H9 (cell line): ENCODE data around the gene BRCA2. TPM values are rescaled to one million over a fixed set of nuclear protein-coding genes. Genes with fewer than 3 reads are reported as not detected.
A peak's percentile ranks its signal among the peaks of the same experiment; 100 is the strongest.

Source experiments
- DNase-seq: peaks from one replicate; pipeline ENCODE4 v3.0.0-alpha.2; 2017
- H2AFZ ChIP-seq: one replicate; pipeline ENCODE4 v1.6.1; 2013; ENCODE audit warnings: mild to moderate bottlenecking, low read length, control low read depth, moderate library complexity
- H2AK5ac ChIP-seq: 2 replicates; pipeline ENCODE4 v1.6.1; 2013; ENCODE audit warnings: low read length, control low read depth, mixed read lengths; ENCODE audit not compliant: insufficient read length
- H2BK120ac ChIP-seq: one replicate; pipeline ENCODE4 v1.6.1; 2013; ENCODE audit warnings: low read depth, mild to moderate bottlenecking, low read length, control low read depth, inconsistent platforms; ENCODE audit not compliant: poor library complexity, severe bottlenecking
- H2BK12ac ChIP-seq: 2 replicates; pipeline ENCODE4 v1.6.1; 2013; ENCODE audit warnings: low read length, control low read depth, mixed read lengths, low read depth; ENCODE audit not compliant: insufficient read length
- H2BK15ac ChIP-seq: 2 replicates; pipeline ENCODE4 v1.6.1; 2013; ENCODE audit warnings: low read depth, low read length, control low read depth
- H2BK20ac ChIP-seq: one replicate; pipeline ENCODE4 v1.6.1; 2013; ENCODE audit warnings: low read depth, mild to moderate bottlenecking, low read length, control low read depth, inconsistent platforms; ENCODE audit not compliant: poor library complexity, severe bottlenecking
- H2BK5ac ChIP-seq: 2 replicates; pipeline ENCODE4 v1.6.1; 2013; ENCODE audit warnings: low read length, control low read depth, mixed read lengths; ENCODE audit not compliant: insufficient read length
- H3K14ac ChIP-seq: 2 replicates; pipeline ENCODE4 v1.6.1; 2013; ENCODE audit warnings: low read length, control low read depth; ENCODE audit not compliant: insufficient read depth
- H3K18ac ChIP-seq: 2 replicates; pipeline ENCODE4 v1.6.1; 2013; ENCODE audit warnings: low read depth, mild to moderate bottlenecking, mixed read lengths, low read length, control low read depth; ENCODE audit not compliant: insufficient read length
- H3K23ac ChIP-seq: 2 replicates; pipeline ENCODE4 v1.6.1; 2013; ENCODE audit warnings: low read length, control low read depth, mixed read lengths, low read depth; ENCODE audit not compliant: insufficient read length
- H3K23me2 ChIP-seq: 2 replicates; pipeline ENCODE4 v1.6.1; 2013; ENCODE audit warnings: low read depth, mild to moderate bottlenecking, mixed read lengths, low read length, control low read depth; ENCODE audit not compliant: insufficient read length, poor library complexity, severe bottlenecking
- H3K27ac ChIP-seq: 2 replicates; pipeline ENCODE4 v1.5.1; 2013; ENCODE audit warnings: low read length, control low read depth, mixed read lengths, low read depth; ENCODE audit not compliant: insufficient read length
- H3K27me3 ChIP-seq: 2 replicates; pipeline ENCODE4 v1.6.1; 2013; ENCODE audit warnings: low read length, control low read depth, inconsistent platforms; ENCODE audit not compliant: insufficient read depth
- H3K4ac ChIP-seq: 2 replicates; pipeline ENCODE4 v1.6.1; 2013; ENCODE audit warnings: low read depth, mild to moderate bottlenecking, control low read depth, inconsistent platforms, low read length, moderate library complexity
- H3K4me1 ChIP-seq: 2 replicates; pipeline ENCODE4 v1.6.1; 2013; ENCODE audit warnings: low read length, control low read depth, inconsistent platforms; ENCODE audit not compliant: insufficient read depth
- H3K4me2 ChIP-seq: 2 replicates; pipeline ENCODE4 v1.6.1; 2013; ENCODE audit warnings: low read length, control low read depth, mixed read lengths; ENCODE audit not compliant: insufficient read length, insufficient read depth
- H3K56ac ChIP-seq: 2 replicates; pipeline ENCODE4 v1.6.1; 2013; ENCODE audit warnings: low read depth, mild to moderate bottlenecking, mixed read lengths, low read length, control low read depth; ENCODE audit not compliant: insufficient read length
- H3K79me1 ChIP-seq: 2 replicates; pipeline ENCODE4 v1.6.1; 2013; ENCODE audit warnings: low read depth, mild to moderate bottlenecking, moderate library complexity, low read length, control low read depth, inconsistent platforms; ENCODE audit not compliant: insufficient read depth, poor library complexity, severe bottlenecking
- H3K79me2 ChIP-seq: 2 replicates; pipeline ENCODE4 v1.6.1; 2013; ENCODE audit warnings: low read length, control low read depth, inconsistent platforms; ENCODE audit not compliant: insufficient read depth
- H3K9ac ChIP-seq: 2 replicates; pipeline ENCODE4 v1.6.1; 2013; ENCODE audit warnings: low read length, control low read depth, mixed read lengths; ENCODE audit not compliant: insufficient read length; ENCODE audit errors: extremely low read depth
- H3K9me3 ChIP-seq: one replicate; pipeline ENCODE4 v1.6.1; 2013; ENCODE audit warnings: low read depth, low read length, inconsistent platforms; ENCODE audit not compliant: control insufficient read depth
- H3T11ph ChIP-seq: one replicate; pipeline ENCODE4 v1.6.1; 2013; ENCODE audit warnings: mild to moderate bottlenecking, low read length, control low read depth, inconsistent platforms
- H4K20me1 ChIP-seq: one replicate; pipeline ENCODE4 v1.6.1; 2013; ENCODE audit not compliant: control insufficient read depth, insufficient read length, insufficient read depth
- H4K5ac ChIP-seq: 2 replicates; pipeline ENCODE4 v1.6.1; 2013; ENCODE audit warnings: low read depth, mild to moderate bottlenecking, mixed read lengths, low read length, control low read depth; ENCODE audit not compliant: insufficient read length
- H4K8ac ChIP-seq: replicated peaks from 2 replicates; pipeline ENCODE4 v1.6.1; 2013; ENCODE audit warnings: low read length, control low read depth, mixed read lengths, low read depth; ENCODE audit not compliant: insufficient read length
- H4K91ac ChIP-seq: 2 replicates; pipeline ENCODE4 v1.6.1; 2013; ENCODE audit warnings: low read depth, mild to moderate bottlenecking, moderate library complexity, mixed read lengths, low read length, control low read depth; ENCODE audit not compliant: insufficient read length
- H3K27ac Mint-ChIP-seq, 3 experiments: 2 replicates in 2 of 3; 3 replicates in 1 of 3; pipeline ENCODE4 v1.8.0; 2020 to 2021; ENCODE audit warnings: mixed read lengths in 3 of 3, mild to moderate bottlenecking in 1 of 3, moderate library complexity in 1 of 3
- H3K27me3 Mint-ChIP-seq: 2 replicates; pipeline ENCODE4 v1.8.0; 2021; ENCODE audit warnings: low read depth, mild to moderate bottlenecking, moderate library complexity, mixed read lengths
- H3K36me3 Mint-ChIP-seq, 3 experiments: 2 replicates in 2 of 3; 3 replicates in 1 of 3; pipeline ENCODE4 v1.8.0; 2020 to 2021; ENCODE audit warnings: low read depth in 3 of 3, mixed read lengths in 3 of 3; ENCODE audit not compliant: insufficient read depth in 1 of 3
- H3K4me1 Mint-ChIP-seq, 2 experiments: 2 replicates each; pipeline ENCODE4 v1.8.0; 2020; ENCODE audit warnings: mixed read lengths in 2 of 2
- H3K4me3 Mint-ChIP-seq, 2 experiments: 2 replicates in 1 of 2; 3 replicates in 1 of 2; pipeline ENCODE4 v1.8.0; 2020 to 2021; ENCODE audit warnings: mild to moderate bottlenecking in 2 of 2, mixed read lengths in 2 of 2, moderate library complexity in 1 of 2
- H3K9me3 Mint-ChIP-seq, 2 experiments: 2 replicates in 1 of 2; 3 replicates in 1 of 2; pipeline ENCODE4 v1.8.0; 2020; ENCODE audit warnings: mild to moderate bottlenecking in 2 of 2, mixed read lengths in 2 of 2, moderate library complexity in 1 of 2
- CTCF ChIP-seq: fragments of 200-600 bp; sonication (generic); conservative IDR thresholded peaks from 3 replicates; pipeline ENCODE4 v1.8.0; 2021; ENCODE audit warnings: antibody characterized with exemption, mild to moderate bottlenecking
- WGBS: extraction: QIAGEN DNeasy Blood & Tissue Kit; methylation state at CpG from one replicate; pipeline ENCODE4 v1.1.7; 2013; ENCODE audit warnings: missing lambda C conversion rate, low lambda C conversion rate, mixed read lengths; ENCODE audit not compliant: insufficient read length; ENCODE audit errors: extremely low coverage; 5-methylcytosine and 5-hydroxymethylcytosine counted together
- total RNA-seq: library from RNA; stranded (reverse); gene quantifications from 2 replicates; pipeline ENCODE4 v1.2.1, GENCODE V29; 2021

The BRCA2 gene
- total RNA-seq, 1 experiment from 2014 or later: 17.0 TPM

GRCh38 chr13:32284927-32285632, 30.2 kb upstream of the BRCA2 start:
- H3K4me2 ChIP-seq: no peak overlapping the region
- H3K9ac ChIP-seq: no peak overlapping the region
- H3K9me3 Mint-ChIP-seq: no peaks in the 10 kb centered on the region
- no peak for DNase-seq
- H4K8ac ChIP-seq: no peak overlapping the region
- H3K23ac ChIP-seq: no peak overlapping the region
- no peak overlapping the region for H3K18ac ChIP-seq
- no peaks in the 10 kb centered on the region for H3K79me2 ChIP-seq
- no peaks in the 10 kb centered on the region for H3K27me3 Mint-ChIP-seq
- H4K5ac ChIP-seq: no peak overlapping the region
- no peak overlapping the region for H2BK12ac ChIP-seq
- H3T11ph ChIP-seq: no peak overlapping the region
- H3K4me1 ChIP-seq: no peaks in the 10 kb centered on the region
- no peaks in the 10 kb centered on the region for H3K27me3 ChIP-seq
- no peak overlapping the region for H2BK20ac ChIP-seq
- no peak overlapping the region for H3K27ac ChIP-seq
- no peak overlapping the region for H2BK5ac ChIP-seq
- no peak overlapping the region for H4K91ac ChIP-seq
- no peak overlapping the region for H2AK5ac ChIP-seq
- WGBS: no CpG with 5 or more reads among the region's 6 CpGs
- no peak overlapping the region for H3K56ac ChIP-seq
- no peak overlapping the region for H3K4ac ChIP-seq
- H2BK120ac ChIP-seq: no peak overlapping the region
- no peak for TF ChIP-seq CTCF
- H3K9me3 ChIP-seq: no peaks in the 10 kb centered on the region
- no peaks in the 10 kb centered on the region for H4K20me1 ChIP-seq
- no peaks in the 10 kb centered on the region for H3K79me1 ChIP-seq
- peaks cover 14 to 17% of the 10 kb centered on the region in 2 experiments for H3K4me1 Mint-ChIP-seq
- no peak overlapping the region for H2AFZ ChIP-seq
- H3K27ac Mint-ChIP-seq: 0 out of 7 replicates have a peak overlapping the region, but pooled peaks of 1 of the 3 experiments have one; percentile 62
- no peak overlapping the region for H3K4me3 Mint-ChIP-seq
- H3K36me3 Mint-ChIP-seq: no peaks in the 10 kb centered on the region
- H3K14ac ChIP-seq: no peak overlapping the region
- no peaks in the 10 kb centered on the region for H3K23me2 ChIP-seq
- H2BK15ac ChIP-seq: no peak overlapping the region
